Astrocyte of the hippocampus (primary cell): Measurements from ENCODE around the gene ANKRD2.
"Not testable (repeated sequence)": the region's sequence is repeated elsewhere in the genome, so short reads cannot be mapped to it uniquely, and the experiment has no call there.

ENCODE experiments used
- DNase-seq: peaks from one replicate; pipeline ENCODE4 v3.0.0; 2011; ENCODE audit warnings: low read depth, low spot score

ANKRD2 gene

GRCh38 chr10:97572214-97572989 lies at the start of gene ANKRD2:
TSS of gene ANKRD2 (plus strand) at chr10:97572779. CDS start at chr10:97572789, 10 bp downstream.
- DNase-seq, result peak; percentile 85

- DNase-seq, result no peak
Observed at GRCh38 chr10:97522937-97523336, 49.6 kb upstream of the ANKRD2 start.

GRCh38 chr10:97525086-97525485 lies 47.5 kb upstream of the ANKRD2 start:
- DNase-seq, result no peak

- DNase-seq, result no peak
Observed at GRCh38 chr10:97525683-97526110, 46.9 kb upstream of the ANKRD2 start.

- DNase-seq, result not testable (repeated sequence)
Observed at GRCh38 chr10:97528876-97529275, 43.7 kb upstream of the ANKRD2 start.

GRCh38 chr10:97529685-97530465 lies 42.7 kb upstream of the ANKRD2 start:
- no peak for DNase-seq

- no peak for DNase-seq
Observed at GRCh38 chr10:97531401-97531986, 41.1 kb upstream of the ANKRD2 start.

- peak; percentile 81 for DNase-seq
Observed at GRCh38 chr10:97532935-97533671, 39.5 kb upstream of the ANKRD2 start.

- no peak for DNase-seq
Observed at GRCh38 chr10:97533888-97534287, 38.7 kb upstream of the ANKRD2 start.

- no peak for DNase-seq
Observed at GRCh38 chr10:97534746-97535367, 37.7 kb upstream of the ANKRD2 start.

GRCh38 chr10:97537186-97537869 lies 35.3 kb upstream of the ANKRD2 start:
- no peak for DNase-seq

GRCh38 chr10:97538411-97538810 lies 34.2 kb upstream of the ANKRD2 start:
- DNase-seq, result peak; percentile 64

- DNase-seq, result no peak
Observed at GRCh38 chr10:97538839-97539238, 33.7 kb upstream of the ANKRD2 start.

GRCh38 chr10:97539523-97540200 lies 32.9 kb upstream of the ANKRD2 start:
- peak; percentile 90 for DNase-seq

- no peak for DNase-seq
Observed at GRCh38 chr10:97540669-97541500, 31.7 kb upstream of the ANKRD2 start.

- DNase-seq, result peak; percentile 96
Observed at GRCh38 chr10:97542169-97543024, 30.2 kb upstream of the ANKRD2 start.

GRCh38 chr10:97543025-97543546 lies 29.5 kb upstream of the ANKRD2 start:
- DNase-seq, result peak; percentile 95
